Right lobe of liver (tissue), 4 donors: ENCODE results near the gene RPS6KL1.

Source experiments
- CTCF ChIP-seq, 4 donors: fragments of 200-600 bp in 3 of 4; fragments of 450-650 bp in 1 of 4; IDR thresholded peaks; one replicate each; pipeline versions ENCODE4 v1.5.1 to v1.8.0; 2016 to 2022; ENCODE audit warnings: antibody characterized with exemption in 4 of 4, mild to moderate bottlenecking in 2 of 4
- POLR2A ChIP-seq: fragments of 450-650 bp; IDR thresholded peaks from one replicate; pipeline ENCODE4 v1.6.1; 2017; ENCODE audit warnings: antibody characterized with exemption, mild to moderate bottlenecking
- donor health status: DM: no; HTN: no; CAD: no.
- donor health status: DM: no; HTN: no; CAD: no.
- donor health status: DM: no; HTN: yes; CAD: no.

GRCh38 chr14:74879427-74880182 lies 43.5 kb downstream of the RPS6KL1 start:
- TF ChIP-seq POLR2A (no peak), CTCF (IDR thresholded peaks at IDR 0.05) (no peak)
